HK-2 (cell line): ENCODE measurements around the gene LMOD3.

Source experiments
- DNase-seq: peaks from one replicate; pipeline ENCODE4 v3.0.0-alpha.2; 2018; ENCODE audit not compliant: unreplicated experiment

Gene LMOD3

GRCh38 chr3:69058180-69058946 is 64.0 kb downstream of the LMOD3 start:
- DNase-seq, result no peak
